Smooth muscle cell (in vitro differentiated cells): ENCODE measurements around the gene FRMD5. TPM values are rescaled to one million over a fixed set of nuclear protein-coding genes. Genes with fewer than 3 reads are reported as not detected.
A peak's percentile ranks its signal among the peaks of the same experiment; 100 is the strongest.

Experiments used
- DNase-seq: peaks from one replicate; lab custom pipeline; 2025; ENCODE audit not compliant: unreplicated experiment; lab: John Stamatoyannopoulos, UW
- H2AFZ ChIP-seq: fragments of 200-600 bp; sonication (generic); 2 replicates; pipeline ENCODE4 v1.6.0; 2016; ENCODE audit warnings: antibody characterized with exemption, low read depth, mild to moderate bottlenecking
- H3F3A ChIP-seq: fragments of 200-600 bp; sonication (generic); 2 replicates; pipeline ENCODE4 v1.6.0; 2017; ENCODE audit warnings: antibody characterized with exemption, low read depth
- H3K27ac ChIP-seq: fragments of 200-600 bp; sonication (generic); 2 replicates; pipeline ENCODE4 v1.5.1; 2016; ENCODE audit warnings: low read depth, mild to moderate bottlenecking
- H3K27me3 ChIP-seq: fragments of 200-600 bp; sonication (generic); 2 replicates; pipeline ENCODE4 v1.6.1; 2016; ENCODE audit warnings: low read depth, mild to moderate bottlenecking
- H3K36me3 ChIP-seq: fragments of 200-600 bp; sonication (generic); 2 replicates; pipeline ENCODE4 v1.5.1; 2016; ENCODE audit warnings: low read depth
- H3K4me1 ChIP-seq: fragments of 200-600 bp; sonication (generic); 2 replicates; pipeline ENCODE4 v1.5.1; 2016; ENCODE audit warnings: low read depth
- H3K4me2 ChIP-seq: fragments of 200-600 bp; sonication (generic); 2 replicates; pipeline ENCODE4 v1.6.0; 2016; ENCODE audit warnings: mild to moderate bottlenecking
- H3K4me3 ChIP-seq: fragments of 200-600 bp; sonication (generic); 2 replicates; pipeline ENCODE4 v1.5.1; 2016; ENCODE audit warnings: mild to moderate bottlenecking
- H3K79me2 ChIP-seq: fragments of 200-600 bp; sonication (generic); 2 replicates; pipeline ENCODE4 v1.6.0; 2016; ENCODE audit warnings: low read depth, mild to moderate bottlenecking
- H3K9ac ChIP-seq: fragments of 200-600 bp; sonication (generic); 2 replicates; pipeline ENCODE4 v1.6.0; 2016; ENCODE audit warnings: low read depth
- H3K9me3 ChIP-seq: fragments of 200-600 bp; sonication (generic); replicated peaks from 2 replicates; pipeline ENCODE4 v1.5.1; 2016; ENCODE audit warnings: low read depth
- H4K20me1 ChIP-seq: fragments of 200-600 bp; sonication (generic); 2 replicates; pipeline ENCODE4 v1.6.0; 2016; ENCODE audit warnings: low read depth
- WGBS: methylation state at CpG from one replicate; pipeline ENCODE4 v1.1.7; 2016; ENCODE audit warnings: low lambda C conversion rate; 5-methylcytosine and 5-hydroxymethylcytosine counted together
- polyA plus RNA-seq: library from polyadenylated mRNA; unstranded; fragments of >200 nt; fragmentation: Nextera tagmentation; extraction: Ambion mirVana; gene quantifications from 2 replicates; pipeline ENCODE4 v1.2.1, GENCODE V29; 2016
- total RNA-seq: library from RNA; depleted of rRNA; stranded (reverse); fragments of >200 nt; gene quantifications from 2 replicates; pipeline ENCODE4 v1.2.3, GENCODE V29; 2014
- TF ChIP-seq, protein P1 (sequence below): fragments of 200-600 bp; sonication (generic); IDR thresholded peaks from 2 replicates; pipeline ENCODE4 v1.5.1; 2017; ENCODE audit warnings: borderline replicate concordance, mild to moderate bottlenecking, antibody characterized with exemption; ENCODE audit not compliant: insufficient read depth, poor library complexity, severe bottlenecking

Gene FRMD5
- total and polyA plus RNA-seq, 2 experiments from 2014 or later: 0.46 to 7.2 TPM

DNA sequence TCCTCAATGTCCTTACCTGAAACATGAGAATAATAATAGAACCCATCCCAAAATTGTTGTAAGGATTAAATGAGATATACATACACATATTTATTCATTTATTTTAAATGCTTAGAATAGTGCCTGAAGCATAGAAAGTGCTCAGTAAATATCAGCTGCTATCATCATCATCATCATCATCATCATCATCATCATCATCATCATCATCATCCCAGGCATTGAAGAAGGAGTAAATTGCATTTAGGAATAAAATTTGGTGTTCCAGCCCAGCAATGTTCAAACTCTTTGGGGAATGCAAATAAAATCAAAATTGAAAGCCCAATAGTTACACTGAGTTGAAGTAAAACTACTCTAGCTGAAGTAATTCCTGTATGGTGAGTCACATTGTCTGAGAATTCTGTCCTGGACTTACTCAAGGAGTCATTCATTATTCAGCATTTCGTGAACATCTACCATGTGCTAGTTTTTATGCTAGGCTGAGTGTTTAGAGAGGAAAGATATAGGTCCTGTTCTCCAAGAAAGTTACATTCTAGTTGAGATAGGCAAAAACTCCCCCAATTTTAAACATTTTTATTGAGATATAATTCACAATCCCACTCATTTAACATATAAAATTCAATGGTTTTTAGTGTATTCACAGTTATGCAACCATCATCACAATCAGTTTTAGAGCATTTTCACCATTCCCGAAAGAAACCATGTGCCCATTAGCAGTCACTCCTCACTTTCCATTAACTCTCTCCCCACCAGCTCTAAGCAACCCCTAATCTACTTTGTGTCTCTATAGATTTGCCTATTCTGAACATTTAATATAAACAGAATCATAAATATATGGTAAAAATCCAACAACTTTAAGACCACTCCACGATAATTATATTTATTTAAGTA is 107.2 kb downstream of the FRMD5 start:
- Histone ChIP-seq H3K4me3 (no peak overlapping the region), H3K79me2 (no peaks in the 10 kb centered on the region), H3K9ac (no peak overlapping the region), H3K4me2 (peak overlapping the region; percentile 62), H3K27me3 (no peaks in the 10 kb centered on the region), H3K36me3 (no peaks in the 10 kb centered on the region), H3K27ac (peak overlapping the region; percentile 82), H2AFZ (peak overlapping the region; percentile 5), H3F3A (no peaks in the 10 kb centered on the region), H4K20me1 (no peaks in the 10 kb centered on the region), H3K9me3 (no peaks in the 10 kb centered on the region), H3K4me1 (peaks cover 11% of the 10 kb centered on the region)
- WGBS: 30% methylated on average over 3 of the region's 3 CpGs
- no peak for DNase-seq
- TF ChIP-seq, protein P1, sequence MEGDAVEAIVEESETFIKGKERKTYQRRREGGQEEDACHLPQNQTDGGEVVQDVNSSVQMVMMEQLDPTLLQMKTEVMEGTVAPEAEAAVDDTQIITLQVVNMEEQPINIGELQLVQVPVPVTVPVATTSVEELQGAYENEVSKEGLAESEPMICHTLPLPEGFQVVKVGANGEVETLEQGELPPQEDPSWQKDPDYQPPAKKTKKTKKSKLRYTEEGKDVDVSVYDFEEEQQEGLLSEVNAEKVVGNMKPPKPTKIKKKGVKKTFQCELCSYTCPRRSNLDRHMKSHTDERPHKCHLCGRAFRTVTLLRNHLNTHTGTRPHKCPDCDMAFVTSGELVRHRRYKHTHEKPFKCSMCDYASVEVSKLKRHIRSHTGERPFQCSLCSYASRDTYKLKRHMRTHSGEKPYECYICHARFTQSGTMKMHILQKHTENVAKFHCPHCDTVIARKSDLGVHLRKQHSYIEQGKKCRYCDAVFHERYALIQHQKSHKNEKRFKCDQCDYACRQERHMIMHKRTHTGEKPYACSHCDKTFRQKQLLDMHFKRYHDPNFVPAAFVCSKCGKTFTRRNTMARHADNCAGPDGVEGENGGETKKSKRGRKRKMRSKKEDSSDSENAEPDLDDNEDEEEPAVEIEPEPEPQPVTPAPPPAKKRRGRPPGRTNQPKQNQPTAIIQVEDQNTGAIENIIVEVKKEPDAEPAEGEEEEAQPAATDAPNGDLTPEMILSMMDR: no peak

DNA sequence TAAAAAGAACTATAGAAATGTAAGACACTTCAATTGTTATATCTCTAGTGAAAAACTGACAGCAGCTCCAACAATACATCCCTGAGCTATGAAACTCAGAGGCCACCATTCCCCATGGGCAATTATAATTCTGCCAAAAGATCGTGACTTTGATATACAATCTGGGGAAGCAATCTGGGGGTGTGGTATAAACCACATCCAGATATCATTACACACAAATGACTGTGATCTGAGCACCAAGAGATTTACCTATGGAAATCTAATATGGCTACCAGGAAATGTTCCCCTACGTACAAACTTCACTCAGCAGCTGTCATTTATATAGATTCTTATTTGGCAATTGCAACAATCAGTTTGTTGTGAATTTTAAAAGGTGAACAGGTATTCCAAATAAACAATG is 110.3 kb downstream of the FRMD5 start:
- no peak for DNase-seq
- H3K4me2 ChIP-seq: no peak overlapping the region
- no peaks in the 10 kb centered on the region for H3K79me2 ChIP-seq
- H3K27me3 ChIP-seq: no peaks in the 10 kb centered on the region
- 92% methylated on average over 2 of the region's 2 CpGs for WGBS
- H4K20me1 ChIP-seq: no peaks in the 10 kb centered on the region
- no peak overlapping the region for H2AFZ ChIP-seq
- H3K9me3 ChIP-seq: no peaks in the 10 kb centered on the region
- H3K9ac ChIP-seq: no peak overlapping the region
- no peaks in the 10 kb centered on the region for H3K36me3 ChIP-seq
- H3K27ac ChIP-seq: no peak overlapping the region
- TF ChIP-seq, protein P1: no peak
- H3F3A ChIP-seq: no peaks in the 10 kb centered on the region
- H3K4me3 ChIP-seq: no peak overlapping the region
- H3K4me1 ChIP-seq: peaks cover 6% of the 10 kb centered on the region

DNA sequence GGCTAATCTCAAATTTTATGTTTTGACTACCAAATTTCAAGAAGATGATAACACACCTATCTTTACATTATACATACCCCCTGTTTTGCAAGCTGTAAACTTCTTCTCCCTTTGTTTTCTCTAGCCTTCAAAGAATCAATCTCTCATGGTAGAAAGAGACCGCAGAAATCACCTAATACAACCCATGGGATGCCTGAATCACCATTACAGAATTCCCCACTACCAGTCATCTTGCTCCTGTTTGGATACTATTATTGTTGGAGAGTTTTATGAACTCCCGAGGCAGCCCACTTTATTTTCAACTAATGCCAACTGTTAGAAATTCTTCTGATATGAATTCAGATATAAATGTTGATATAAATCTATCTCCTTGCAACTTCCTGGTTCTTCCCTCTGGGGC is 110.9 kb downstream of the FRMD5 start:
- DNase-seq: no peak
- 98% methylated on average over 2 of the region's 2 CpGs for WGBS
- no peaks in the 10 kb centered on the region for H3K36me3 ChIP-seq
- H3K9me3 ChIP-seq: no peaks in the 10 kb centered on the region
- H4K20me1 ChIP-seq: no peaks in the 10 kb centered on the region
- no peak overlapping the region for H3K9ac ChIP-seq
- no peak overlapping the region for H3K4me2 ChIP-seq
- H3F3A ChIP-seq: no peaks in the 10 kb centered on the region
- H3K79me2 ChIP-seq: no peaks in the 10 kb centered on the region
- H3K4me1 ChIP-seq: peaks cover 6% of the 10 kb centered on the region
- H3K4me3 ChIP-seq: no peak overlapping the region
- no peaks in the 10 kb centered on the region for H3K27me3 ChIP-seq
- no peak overlapping the region for H3K27ac ChIP-seq
- TF ChIP-seq, protein P1: no peak
- no peak overlapping the region for H2AFZ ChIP-seq

DNA sequence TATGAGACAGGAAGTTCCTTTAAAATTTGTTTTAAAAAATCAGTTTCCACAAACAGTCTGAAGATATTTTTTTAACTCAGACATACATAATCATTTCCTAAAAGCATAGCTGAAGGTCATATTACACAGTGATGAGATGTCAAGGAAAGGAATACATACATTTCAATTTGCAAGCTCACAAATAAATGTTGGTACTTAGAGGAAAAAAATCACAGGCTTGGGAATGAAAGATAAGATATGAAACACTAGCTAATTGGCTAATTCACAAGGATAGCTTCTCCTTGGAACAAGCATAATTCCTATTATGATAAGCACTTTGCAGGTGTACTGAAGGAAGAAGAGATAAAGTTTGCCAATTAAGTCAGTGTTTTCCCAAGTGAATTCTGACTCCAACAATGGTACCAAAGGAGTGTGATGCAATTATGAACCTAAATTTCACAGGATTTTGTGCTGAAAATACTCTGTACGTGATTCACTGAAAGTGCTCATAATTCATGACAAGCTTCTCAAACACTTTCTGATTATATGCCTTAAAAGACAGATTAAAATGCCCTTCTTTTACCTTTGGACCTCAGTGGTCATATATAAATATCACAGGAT is 112.4 kb downstream of the FRMD5 start:
- TF ChIP-seq, protein P1: no peak
- no peaks in the 10 kb centered on the region for H3K79me2 ChIP-seq
- no peaks in the 10 kb centered on the region for H3K36me3 ChIP-seq
- no peaks in the 10 kb centered on the region for H4K20me1 ChIP-seq
- peaks cover 6% of the 10 kb centered on the region for H3K4me1 ChIP-seq
- H3K4me3 ChIP-seq: no peak overlapping the region
- no peaks in the 10 kb centered on the region for H3K27me3 ChIP-seq
- H3F3A ChIP-seq: no peaks in the 10 kb centered on the region
- H3K27ac ChIP-seq: no peak overlapping the region
- no peak overlapping the region for H3K4me2 ChIP-seq
- no peak for DNase-seq
- H3K9me3 ChIP-seq: no peaks in the 10 kb centered on the region
- H3K9ac ChIP-seq: no peak overlapping the region
- no peak overlapping the region for H2AFZ ChIP-seq
- 40% methylated on average over 1 of the region's 1 CpG for WGBS
